ENCODE results near the gene GRAPL.
"Not testable (repeated sequence)": the region's sequence is repeated elsewhere in the genome, so short reads cannot be mapped to it uniquely, and the experiment has no call there.

The GRAPL gene

GRCh38 chr17:19136605-19137004, 9.2 kb downstream of the GRAPL start:
- DNase-seq (ENCODE audit: low spot score): not testable (repeated sequence)

- DNase-seq (ENCODE audit: low spot score): not testable (repeated sequence)
Measured at GRCh38 chr17:19137959-19138358, 10.6 kb downstream of the GRAPL start.

- not testable (repeated sequence) for DNase-seq (ENCODE audit: low spot score)
Measured at GRCh38 chr17:19141366-19142155, 14.2 kb downstream of the GRAPL start.

- DNase-seq (ENCODE audit: low spot score): not testable (repeated sequence)
Measured at GRCh38 chr17:19142419-19142818, 15.0 kb downstream of the GRAPL start.

GRCh38 chr17:19143097-19143777, 15.8 kb downstream of the GRAPL start:
- DNase-seq (ENCODE audit: low spot score): not testable (repeated sequence)

GRCh38 chr17:19144373-19144772, 17.0 kb downstream of the GRAPL start:
- DNase-seq (ENCODE audit: low spot score): not testable (repeated sequence)

GRCh38 chr17:19145471-19145870, 18.1 kb downstream of the GRAPL start:
- DNase-seq (ENCODE audit: low spot score): not testable (repeated sequence)

GRCh38 chr17:19150678-19151615, 23.6 kb downstream of the GRAPL start:
- DNase-seq (ENCODE audit: low spot score): not testable (repeated sequence)

- DNase-seq (ENCODE audit: low spot score): not testable (repeated sequence)
Measured at GRCh38 chr17:19157628-19158027, 30.2 kb downstream of the GRAPL start.

GRCh38 chr17:19158478-19158877, 31.1 kb downstream of the GRAPL start:
- DNase-seq (ENCODE audit: low spot score): not testable (repeated sequence)

- not testable (repeated sequence) for DNase-seq (ENCODE audit: low spot score)
Measured at GRCh38 chr17:19158938-19159337, 31.5 kb downstream of the GRAPL start.

- not testable (repeated sequence) for DNase-seq (ENCODE audit: low spot score)
Measured at GRCh38 chr17:19161308-19162107, 34.1 kb downstream of the GRAPL start.

GRCh38 chr17:19162384-19163216, 35.2 kb downstream of the GRAPL start:
- not testable (repeated sequence) for DNase-seq (ENCODE audit: low spot score)

GRCh38 chr17:19174422-19174821, 47.0 kb downstream of the GRAPL start:
- DNase-seq (ENCODE audit: low spot score): not testable (repeated sequence)

- DNase-seq (ENCODE audit: low spot score): not testable (repeated sequence)
Measured at GRCh38 chr17:19175410-19175809, 48.0 kb downstream of the GRAPL start.

- DNase-seq (ENCODE audit: low spot score): not testable (repeated sequence)
Measured at GRCh38 chr17:19181040-19181875, 53.9 kb downstream of the GRAPL start.

- not testable (repeated sequence) for DNase-seq (ENCODE audit: low spot score)
Measured at GRCh38 chr17:19187883-19188869, 60.8 kb downstream of the GRAPL start.

All from germinal center (tissue), 1 donor.